ENCODE data around the gene SSC5D. TPM values are rescaled to one million over a fixed set of nuclear protein-coding genes. Genes with fewer than 3 reads are reported as not detected.

Gene SSC5D
- total and polyA plus RNA-seq, 2 experiments from 2014 or later, result 0.23 to 0.69 TPM

DNA sequence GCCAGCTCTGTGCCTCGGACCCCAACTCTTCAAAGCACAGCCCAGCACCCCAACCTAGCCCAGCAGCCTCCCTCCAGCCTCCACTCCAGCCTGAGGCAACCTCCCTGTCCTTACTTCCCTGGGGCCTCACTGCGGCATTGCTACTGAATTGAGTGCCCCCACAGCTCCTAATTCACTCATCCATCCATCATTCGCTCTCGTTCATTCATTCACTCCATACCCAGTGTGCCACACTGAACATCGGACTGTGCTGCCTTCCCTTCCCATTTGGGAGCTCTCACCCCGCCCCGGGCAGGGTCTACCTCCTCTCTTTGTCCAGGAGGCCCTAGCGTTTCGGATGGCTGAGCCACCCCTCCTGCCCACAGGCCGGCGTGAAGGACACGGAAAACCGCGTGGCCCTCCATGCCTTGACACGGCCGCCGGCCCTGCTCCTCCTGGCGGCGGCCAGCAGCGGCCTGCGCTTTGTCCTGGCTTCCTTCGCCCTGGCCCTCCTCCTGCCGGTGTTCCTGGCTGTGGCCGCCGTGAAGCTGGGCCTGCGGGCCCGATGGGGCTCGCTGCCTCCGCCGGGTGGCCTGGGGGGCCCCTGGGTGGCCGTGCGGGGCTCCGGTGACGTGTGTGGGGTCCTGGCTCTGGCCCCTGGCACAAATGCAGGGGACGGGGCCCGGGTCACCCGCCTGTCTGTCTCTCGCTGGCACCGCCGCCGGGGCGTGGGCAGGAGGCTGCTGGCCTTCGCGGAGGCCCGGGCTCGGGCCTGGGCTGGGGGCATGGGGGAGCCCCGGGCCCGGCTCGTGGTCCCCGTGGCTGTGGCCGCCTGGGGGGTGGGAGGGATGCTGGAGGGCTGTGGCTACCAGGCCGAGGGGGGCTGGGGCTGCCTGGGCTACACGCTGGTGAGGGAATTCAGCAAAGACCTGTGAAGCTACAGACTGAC lies 1.9 kb upstream of the SSC5D start:
- DNase-seq (ENCODE audit: low spot score) (no peak), ATAC-seq (no peak)
- Histone ChIP-seq H3K27ac (ENCODE audit: low read depth) (no peak overlapping the region), H3K9me2 (ENCODE audit: insufficient read depth) (no peaks in the 10 kb centered on the region), H3K27me3 (ENCODE audit: insufficient read depth) (no peaks in the 10 kb centered on the region), H3K79me2 (replicated peaks; ENCODE audit: insufficient read depth) (no peaks in the 10 kb centered on the region), H3K4me2 (peak overlapping the region; percentile 95), H3K4me1 (ENCODE audit: insufficient read depth) (peaks cover 22% of the 10 kb centered on the region; the same call in 1 of the 2 replicates), H3K36me3 (ENCODE audit: insufficient read depth) (no peaks in the 10 kb centered on the region), H3K4me3 (peak overlapping the region; percentile 80; the same call in 1 of the 2 replicates), H3F3A (replicated peaks; ENCODE audit: low read depth) (peaks cover 15% of the 10 kb centered on the region), H4K20me1 (replicated peaks; ENCODE audit: insufficient read depth) (no peaks in the 10 kb centered on the region), H2AFZ (no peak overlapping the region)
- Mint-ChIP-seq H3K27ac (peak overlapping the region; percentile 68), H3K4me1 (peaks cover 24% of the 10 kb centered on the region), H3K27me3 (ENCODE audit: insufficient read depth, low read depth, poor library complexity) (peaks cover 14% of the 10 kb centered on the region), H3K36me3 (ENCODE audit: low read depth) (no peaks in the 10 kb centered on the region; the same call in 2 of the 3 replicates), H3K9me3 (no peaks in the 10 kb centered on the region; the same call in 2 of the 3 replicates), H3K4me3 (peak overlapping the region; percentile 91)
- TF ChIP-seq NANOG (IDR thresholded peaks at IDR 0.05; ENCODE audit: borderline replicate concordance) (no peak), EZH2phosphoT487 (IDR thresholded peaks at IDR 0.05; ENCODE audit: unreplicated experiment) (no peak), JUNB (IDR thresholded peaks at IDR 0.05; ENCODE audit: unreplicated experiment) (no peak), CTCF (conservative IDR thresholded peaks at IDR 0.05; ENCODE audit: low read depth in 2 of 2) (peak in 1 of 2 experiments; percentile 15; a peak in 1 of 4 replicates), EZH2 (IDR thresholded peaks at IDR 0.05; ENCODE audit: low read depth, unreplicated experiment) (no peak)
- TF ChIP-seq, protein P1, sequence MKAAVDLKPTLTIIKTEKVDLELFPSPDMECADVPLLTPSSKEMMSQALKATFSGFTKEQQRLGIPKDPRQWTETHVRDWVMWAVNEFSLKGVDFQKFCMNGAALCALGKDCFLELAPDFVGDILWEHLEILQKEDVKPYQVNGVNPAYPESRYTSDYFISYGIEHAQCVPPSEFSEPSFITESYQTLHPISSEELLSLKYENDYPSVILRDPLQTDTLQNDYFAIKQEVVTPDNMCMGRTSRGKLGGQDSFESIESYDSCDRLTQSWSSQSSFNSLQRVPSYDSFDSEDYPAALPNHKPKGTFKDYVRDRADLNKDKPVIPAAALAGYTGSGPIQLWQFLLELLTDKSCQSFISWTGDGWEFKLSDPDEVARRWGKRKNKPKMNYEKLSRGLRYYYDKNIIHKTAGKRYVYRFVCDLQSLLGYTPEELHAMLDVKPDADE (IDR thresholded peaks at IDR 0.05), result no peak
- TF ChIP-seq, protein P2, sequence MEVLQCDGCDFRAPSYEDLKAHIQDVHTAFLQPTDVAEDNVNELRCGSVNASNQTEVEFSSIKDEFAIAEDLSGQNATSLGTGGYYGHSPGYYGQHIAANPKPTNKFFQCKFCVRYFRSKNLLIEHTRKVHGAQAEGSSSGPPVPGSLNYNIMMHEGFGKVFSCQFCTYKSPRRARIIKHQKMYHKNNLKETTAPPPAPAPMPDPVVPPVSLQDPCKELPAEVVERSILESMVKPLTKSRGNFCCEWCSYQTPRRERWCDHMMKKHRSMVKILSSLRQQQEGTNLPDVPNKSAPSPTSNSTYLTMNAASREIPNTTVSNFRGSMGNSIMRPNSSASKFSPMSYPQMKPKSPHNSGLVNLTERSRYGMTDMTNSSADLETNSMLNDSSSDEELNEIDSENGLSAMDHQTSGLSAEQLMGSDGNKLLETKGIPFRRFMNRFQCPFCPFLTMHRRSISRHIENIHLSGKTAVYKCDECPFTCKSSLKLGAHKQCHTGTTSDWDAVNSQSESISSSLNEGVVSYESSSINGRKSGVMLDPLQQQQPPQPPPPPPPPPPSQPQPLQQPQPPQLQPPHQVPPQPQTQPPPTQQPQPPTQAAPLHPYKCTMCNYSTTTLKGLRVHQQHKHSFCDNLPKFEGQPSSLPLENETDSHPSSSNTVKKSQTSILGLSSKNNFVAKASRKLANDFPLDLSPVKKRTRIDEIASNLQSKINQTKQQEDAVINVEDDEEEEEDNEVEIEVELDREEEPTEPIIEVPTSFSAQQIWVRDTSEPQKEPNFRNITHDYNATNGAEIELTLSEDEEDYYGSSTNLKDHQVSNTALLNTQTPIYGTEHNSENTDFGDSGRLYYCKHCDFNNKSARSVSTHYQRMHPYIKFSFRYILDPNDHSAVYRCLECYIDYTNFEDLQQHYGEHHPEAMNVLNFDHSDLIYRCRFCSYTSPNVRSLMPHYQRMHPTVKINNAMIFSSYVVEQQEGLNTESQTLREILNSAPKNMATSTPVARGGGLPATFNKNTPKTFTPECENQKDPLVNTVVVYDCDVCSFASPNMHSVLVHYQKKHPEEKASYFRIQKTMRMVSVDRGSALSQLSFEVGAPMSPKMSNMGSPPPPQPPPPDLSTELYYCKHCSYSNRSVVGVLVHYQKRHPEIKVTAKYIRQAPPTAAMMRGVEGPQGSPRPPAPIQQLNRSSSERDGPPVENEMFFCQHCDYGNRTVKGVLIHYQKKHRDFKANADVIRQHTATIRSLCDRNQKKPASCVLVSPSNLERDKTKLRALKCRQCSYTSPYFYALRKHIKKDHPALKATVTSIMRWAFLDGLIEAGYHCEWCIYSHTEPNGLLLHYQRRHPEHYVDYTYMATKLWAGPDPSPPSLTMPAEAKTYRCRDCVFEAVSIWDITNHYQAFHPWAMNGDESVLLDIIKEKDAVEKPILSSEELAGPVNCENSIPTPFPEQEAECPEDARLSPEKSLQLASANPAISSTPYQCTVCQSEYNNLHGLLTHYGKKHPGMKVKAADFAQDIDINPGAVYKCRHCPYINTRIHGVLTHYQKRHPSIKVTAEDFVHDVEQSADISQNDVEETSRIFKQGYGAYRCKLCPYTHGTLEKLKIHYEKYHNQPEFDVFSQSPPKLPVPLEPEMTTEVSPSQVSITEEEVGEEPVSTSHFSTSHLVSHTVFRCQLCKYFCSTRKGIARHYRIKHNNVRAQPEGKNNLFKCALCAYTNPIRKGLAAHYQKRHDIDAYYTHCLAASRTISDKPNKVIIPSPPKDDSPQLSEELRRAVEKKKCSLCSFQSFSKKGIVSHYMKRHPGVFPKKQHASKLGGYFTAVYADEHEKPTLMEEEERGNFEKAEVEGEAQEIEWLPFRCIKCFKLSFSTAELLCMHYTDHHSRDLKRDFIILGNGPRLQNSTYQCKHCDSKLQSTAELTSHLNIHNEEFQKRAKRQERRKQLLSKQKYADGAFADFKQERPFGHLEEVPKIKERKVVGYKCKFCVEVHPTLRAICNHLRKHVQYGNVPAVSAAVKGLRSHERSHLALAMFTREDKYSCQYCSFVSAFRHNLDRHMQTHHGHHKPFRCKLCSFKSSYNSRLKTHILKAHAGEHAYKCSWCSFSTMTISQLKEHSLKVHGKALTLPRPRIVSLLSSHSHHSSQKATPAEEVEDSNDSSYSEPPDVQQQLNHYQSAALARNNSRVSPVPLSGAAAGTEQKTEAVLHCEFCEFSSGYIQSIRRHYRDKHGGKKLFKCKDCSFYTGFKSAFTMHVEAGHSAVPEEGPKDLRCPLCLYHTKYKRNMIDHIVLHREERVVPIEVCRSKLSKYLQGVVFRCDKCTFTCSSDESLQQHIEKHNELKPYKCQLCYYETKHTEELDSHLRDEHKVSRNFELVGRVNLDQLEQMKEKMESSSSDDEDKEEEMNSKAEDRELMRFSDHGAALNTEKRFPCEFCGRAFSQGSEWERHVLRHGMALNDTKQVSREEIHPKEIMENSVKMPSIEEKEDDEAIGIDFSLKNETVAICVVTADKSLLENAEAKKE (CRISPR knock-in tag; IDR thresholded peaks at IDR 0.05), result no peak
